ENCODE data around the gene CCNL1. TPM values are rescaled to one million over a fixed set of nuclear protein-coding genes. Genes with fewer than 3 reads are reported as not detected.
"Not testable (repeated sequence)": the region's sequence is repeated elsewhere in the genome, so short reads cannot be mapped to it uniquely, and the experiment has no call there.

The CCNL1 gene
- 100 to 1,000 TPM; 303 to 324 TPM for total RNA-seq

- peak; percentile 99 for DNase-seq (ENCODE audit: low spot score)
- H3K27ac Mint-ChIP-seq, result peak within 1 kb of the TSS; percentile 99
- ATAC-seq, result peak; percentile 92
- peaks cover 45 to 56% of the 10 kb centered on the region in 2 donors for H3K4me1 Mint-ChIP-seq (ENCODE audit: low read depth in 2 of 2)
- peaks cover 44% of the 10 kb centered on the region for H3K36me3 Mint-ChIP-seq
- no peaks in the 10 kb centered on the region for H3K9me3 Mint-ChIP-seq
- peak within 1 kb of the TSS; percentile 93 for H3K4me3 Mint-ChIP-seq
- no peaks in the 10 kb centered on the region for H3K27me3 Mint-ChIP-seq
Measured at GRCh38 chr3:157159762-157160657, at the start of gene CCNL1. Gene CCNL1, minus strand, starts transcription at chr3:157160147. Its CDS starts 53 bp downstream, at chr3:157160094.

- Mint-ChIP-seq H3K4me1 (ENCODE audit: low read depth in 2 of 2) (no peaks in the 10 kb centered on the region), H3K36me3 (no peaks in the 10 kb centered on the region), H3K27me3 (no peaks in the 10 kb centered on the region), H3K4me3 (no peak overlapping the region), H3K27ac (peak overlapping the region in 1 of 2 donors; percentile 37), H3K9me3 (no peaks in the 10 kb centered on the region)
- DNase-seq (ENCODE audit: low spot score) (no peak), ATAC-seq (no peak)
Measured at GRCh38 chr3:157204880-157205279, 44.9 kb upstream of the CCNL1 start.

- Mint-ChIP-seq H3K27ac (peak overlapping the region in 1 of 2 donors; percentile 37), H3K4me3 (no peak overlapping the region), H3K27me3 (no peaks in the 10 kb centered on the region), H3K9me3 (no peaks in the 10 kb centered on the region), H3K36me3 (no peaks in the 10 kb centered on the region), H3K4me1 (ENCODE audit: low read depth in 2 of 2) (no peaks in the 10 kb centered on the region)
- no peak for ATAC-seq
- DNase-seq (ENCODE audit: low spot score), result no peak
Measured at GRCh38 chr3:157204431-157204830, 44.5 kb upstream of the CCNL1 start.

- no peak for DNase-seq (ENCODE audit: low spot score)
- H3K27ac Mint-ChIP-seq, result no peak overlapping the region
- H3K4me3 Mint-ChIP-seq, result no peak overlapping the region
- H3K36me3 Mint-ChIP-seq, result peaks cover 5% of the 10 kb centered on the region
- peaks cover 4% of the 10 kb centered on the region for H3K9me3 Mint-ChIP-seq
- ATAC-seq, result no peak
- H3K27me3 Mint-ChIP-seq, result no peaks in the 10 kb centered on the region
- no peaks in the 10 kb centered on the region for H3K4me1 Mint-ChIP-seq (ENCODE audit: low read depth in 2 of 2)
Measured at GRCh38 chr3:157201648-157202278, 41.8 kb upstream of the CCNL1 start.

- Mint-ChIP-seq H3K27ac (no peak overlapping the region), H3K36me3 (peaks cover 23% of the 10 kb centered on the region), H3K4me1 (ENCODE audit: low read depth in 2 of 2) (no peaks in the 10 kb centered on the region), H3K9me3 (peaks cover 9% of the 10 kb centered on the region), H3K4me3 (no peak overlapping the region), H3K27me3 (no peaks in the 10 kb centered on the region)
- no peak for ATAC-seq
- no peak for DNase-seq (ENCODE audit: low spot score)
Measured at GRCh38 chr3:157199841-157200240, 39.9 kb upstream of the CCNL1 start.

- Mint-ChIP-seq H3K27ac (no peak overlapping the region), H3K4me3 (no peak overlapping the region), H3K9me3 (peaks cover 21% of the 10 kb centered on the region), H3K27me3 (no peaks in the 10 kb centered on the region), H3K36me3 (peaks cover 53% of the 10 kb centered on the region), H3K4me1 (ENCODE audit: low read depth in 2 of 2) (no peaks in the 10 kb centered on the region)
- no peak for DNase-seq (ENCODE audit: low spot score)
- ATAC-seq, result no peak
Measured at GRCh38 chr3:157195965-157196364, 36.0 kb upstream of the CCNL1 start.

- not testable (repeated sequence) for DNase-seq (ENCODE audit: low spot score); H3K4me3 Mint-ChIP-seq; ATAC-seq; H3K27me3 Mint-ChIP-seq; H3K27ac Mint-ChIP-seq; H3K4me1 Mint-ChIP-seq (ENCODE audit: low read depth in 2 of 2)
- H3K36me3 Mint-ChIP-seq, result peaks cover 73% of the 10 kb centered on the region
- peaks cover 32% of the 10 kb centered on the region for H3K9me3 Mint-ChIP-seq
Measured at GRCh38 chr3:157191149-157191548, 31.2 kb upstream of the CCNL1 start.

GRCh38 chr3:157190380-157190872, 30.5 kb upstream of the CCNL1 start:
- Mint-ChIP-seq H3K36me3 (peaks cover 71% of the 10 kb centered on the region), H3K27me3 (no peaks in the 10 kb centered on the region)

GRCh38 chr3:157188391-157188790, 28.4 kb upstream of the CCNL1 start:
- peaks cover 29% of the 10 kb centered on the region for H3K9me3 Mint-ChIP-seq

More at GRCh38 chr3:157190380-157190872, 30.5 kb upstream of the CCNL1 start:
- ATAC-seq (no peak), DNase-seq (ENCODE audit: low spot score) (no peak)
- peaks cover 0 to 4% of the 10 kb centered on the region in 2 donors for H3K4me1 Mint-ChIP-seq (ENCODE audit: low read depth in 2 of 2)
- no peak overlapping the region for H3K4me3 Mint-ChIP-seq
- peaks cover 27% of the 10 kb centered on the region for H3K9me3 Mint-ChIP-seq
- no peak overlapping the region for H3K27ac Mint-ChIP-seq

GRCh38 chr3:157182879-157183278, 22.9 kb upstream of the CCNL1 start:
- Mint-ChIP-seq H3K4me1 (ENCODE audit: low read depth in 2 of 2) (peaks cover 4 to 6% of the 10 kb centered on the region in 2 donors), H3K27ac (no peak overlapping the region), H3K4me3 (no peak overlapping the region), H3K27me3 (no peaks in the 10 kb centered on the region), H3K36me3 (peaks cover 34% of the 10 kb centered on the region), H3K9me3 (peaks cover 13% of the 10 kb centered on the region)
- no peak for ATAC-seq
- DNase-seq (ENCODE audit: low spot score), result no peak

More at GRCh38 chr3:157188391-157188790, 28.4 kb upstream of the CCNL1 start:
- Mint-ChIP-seq H3K27ac (no peak overlapping the region), H3K4me1 (ENCODE audit: low read depth in 2 of 2) (peaks cover 3 to 5% of the 10 kb centered on the region in 2 donors), H3K36me3 (peaks cover 69% of the 10 kb centered on the region), H3K4me3 (no peak overlapping the region), H3K27me3 (no peaks in the 10 kb centered on the region)
- no peak for ATAC-seq
- DNase-seq (ENCODE audit: low spot score), result no peak

GRCh38 chr3:157180262-157180661, 20.3 kb upstream of the CCNL1 start:
- no peak for DNase-seq (ENCODE audit: low spot score)
- Mint-ChIP-seq H3K27me3 (no peaks in the 10 kb centered on the region), H3K36me3 (peaks cover 20% of the 10 kb centered on the region), H3K9me3 (peaks cover 13% of the 10 kb centered on the region), H3K4me1 (ENCODE audit: low read depth in 2 of 2) (peaks cover 14 to 23% of the 10 kb centered on the region in 2 donors), H3K4me3 (no peak overlapping the region), H3K27ac (no peak overlapping the region)
- no peak for ATAC-seq

- peaks cover 12% of the 10 kb centered on the region for H3K36me3 Mint-ChIP-seq
- ATAC-seq, result no peak
- no peaks in the 10 kb centered on the region for H3K27me3 Mint-ChIP-seq
Measured at GRCh38 chr3:157179365-157179803, 19.4 kb upstream of the CCNL1 start.

GRCh38 chr3:157178503-157179364, 18.8 kb upstream of the CCNL1 start:
- H3K27me3 Mint-ChIP-seq; H3K36me3 Mint-ChIP-seq; DNase-seq (ENCODE audit: low spot score); H3K4me3 Mint-ChIP-seq; ATAC-seq; H3K9me3 Mint-ChIP-seq; H3K27ac Mint-ChIP-seq: not testable (repeated sequence)
- H3K4me1 Mint-ChIP-seq (ENCODE audit: low read depth in 2 of 2), result peaks cover 21 to 29% of the 10 kb centered on the region in 2 donors

More at GRCh38 chr3:157179365-157179803, 19.4 kb upstream of the CCNL1 start:
- H3K4me1 Mint-ChIP-seq (ENCODE audit: low read depth in 2 of 2), result peaks cover 17 to 26% of the 10 kb centered on the region in 2 donors
- H3K4me3 Mint-ChIP-seq, result no peak overlapping the region
- no peak overlapping the region for H3K27ac Mint-ChIP-seq
- H3K9me3 Mint-ChIP-seq, result peaks cover 10% of the 10 kb centered on the region
- DNase-seq (ENCODE audit: low spot score), result no peak

All from natural killer cell treated with Interleukin-12 subunit alpha and Interleukin-12 subunit beta and Interleukin-15 and Interleukin-18, amount 100 ng/mL, for 72 hours (primary cell).